Neuronal stem cell (in vitro differentiated cells): Measurements from ENCODE around the gene BTBD2.

Experiments
- DNase-seq: peaks from one replicate; pipeline ENCODE4 v3.0.0-alpha.2; 2013; ENCODE audit warnings: low spot score
- H2AFZ ChIP-seq: one replicate; pipeline ENCODE4 v1.6.1; 2013; ENCODE audit warnings: mild to moderate bottlenecking, low read length, inconsistent platforms
- H2AK5ac ChIP-seq: 2 replicates; pipeline ENCODE4 v1.6.1; 2013; ENCODE audit warnings: low read depth, mild to moderate bottlenecking, inconsistent platforms, low read length, moderate library complexity, mixed read lengths
- H2BK120ac ChIP-seq: 2 replicates; pipeline ENCODE4 v1.6.1; 2013; ENCODE audit warnings: low read depth, mild to moderate bottlenecking, inconsistent platforms, low read length, moderate library complexity, mixed read lengths
- H2BK12ac ChIP-seq: one replicate; pipeline ENCODE4 v1.6.1; 2013; ENCODE audit warnings: low read length, inconsistent platforms
- H2BK15ac ChIP-seq: 2 replicates; pipeline ENCODE4 v1.6.1; 2013; ENCODE audit warnings: mild to moderate bottlenecking, low read length, inconsistent platforms, mixed read lengths
- H2BK5ac ChIP-seq: one replicate; pipeline ENCODE4 v1.6.1; 2013; ENCODE audit warnings: inconsistent platforms, mild to moderate bottlenecking, low read length, moderate library complexity
- H3K14ac ChIP-seq: one replicate; pipeline ENCODE4 v1.6.1; 2013; ENCODE audit warnings: low read length, inconsistent platforms
- H3K18ac ChIP-seq: 2 replicates; pipeline ENCODE4 v1.6.1; 2013; ENCODE audit warnings: low read length, inconsistent platforms
- H3K23ac ChIP-seq: 2 replicates; pipeline ENCODE4 v1.6.1; 2013; ENCODE audit warnings: low read depth, mild to moderate bottlenecking, mixed read lengths, low read length, inconsistent platforms; ENCODE audit not compliant: poor library complexity
- H3K27ac ChIP-seq: replicated peaks from 3 replicates; pipeline ENCODE4 v1.5.1; 2013; ENCODE audit warnings: low read length, inconsistent platforms
- H3K27me3 ChIP-seq, 3 experiments: 2 replicates each; pipeline ENCODE4 v1.6.1; 2013; ENCODE audit warnings: low read length in 3 of 3, mild to moderate bottlenecking in 2 of 3, inconsistent platforms in 1 of 3, low read depth in 1 of 3, mixed read lengths in 1 of 3, moderate library complexity in 1 of 3; ENCODE audit not compliant: control insufficient read depth in 3 of 3, insufficient read depth in 3 of 3
- H3K36me3 ChIP-seq, 2 donors: replicated peaks in 1 of 2; 2 replicates each; pipeline ENCODE4 v1.6.1; 2013; ENCODE audit warnings: low read length in 2 of 2; ENCODE audit not compliant: control insufficient read depth in 2 of 2, insufficient read depth in 2 of 2
- H3K4ac ChIP-seq: 2 replicates; pipeline ENCODE4 v1.6.1; 2013; ENCODE audit warnings: inconsistent platforms, mild to moderate bottlenecking, low read length, moderate library complexity
- H3K4me1 ChIP-seq, 2 donors: 1 replicate in 1 of 2; 2 replicates in 1 of 2; pipeline ENCODE4 v1.6.1; 2013; ENCODE audit warnings: low read length in 2 of 2, low read depth in 1 of 2; ENCODE audit not compliant: control insufficient read depth in 2 of 2, insufficient read depth in 1 of 2
- H3K4me2 ChIP-seq: one replicate; pipeline ENCODE4 v1.6.1; 2013; ENCODE audit warnings: mild to moderate bottlenecking, low read length, inconsistent platforms; ENCODE audit not compliant: insufficient read depth, poor library complexity, severe bottlenecking
- H3K4me3 ChIP-seq, 2 donors: 2 replicates each; pipeline ENCODE4 v1.5.1; 2013; ENCODE audit warnings: low read length in 2 of 2, mild to moderate bottlenecking in 2 of 2, inconsistent platforms in 1 of 2, moderate library complexity in 1 of 2
- H3K79me1 ChIP-seq: one replicate; pipeline ENCODE4 v1.6.1; 2013; ENCODE audit warnings: low read depth, mild to moderate bottlenecking, inconsistent platforms, low read length, moderate library complexity
- H3K9ac ChIP-seq: one replicate; pipeline ENCODE4 v1.6.1; 2013; ENCODE audit warnings: mild to moderate bottlenecking, low read depth, low read length, inconsistent platforms; ENCODE audit not compliant: poor library complexity
- H3K9me3 ChIP-seq, 2 donors: replicated peaks in 1 of 2; 2 replicates each; pipeline versions ENCODE3 to v1.6.1; 2013; ENCODE audit warnings: low read length in 2 of 2, mild to moderate bottlenecking in 2 of 2, inconsistent platforms in 1 of 2, low read depth in 1 of 2, mixed read lengths in 1 of 2, moderate library complexity in 1 of 2; ENCODE audit not compliant: control insufficient read depth in 2 of 2, insufficient read depth in 1 of 2
- H4K8ac ChIP-seq: one replicate; pipeline ENCODE4 v1.6.1; 2013; ENCODE audit warnings: low read depth, mild to moderate bottlenecking, inconsistent platforms, low read length, moderate library complexity
- H4K91ac ChIP-seq: one replicate; pipeline ENCODE4 v1.6.1; 2013; ENCODE audit warnings: low read length, low read depth, mild to moderate bottlenecking, inconsistent platforms; ENCODE audit not compliant: poor library complexity
- WGBS, 2 donors: extraction: QIAGEN DNeasy Blood & Tissue Kit; methylation state at CpG; one replicate each; pipeline ENCODE4 v1.1.7; 2013; ENCODE audit warnings: missing lambda C conversion rate in 2 of 2, mixed read lengths in 1 of 2; ENCODE audit not compliant: insufficient read length in 2 of 2, insufficient replicate concordance in 1 of 2; ENCODE audit errors: extremely low coverage in 2 of 2; 5-methylcytosine and 5-hydroxymethylcytosine counted together

Gene BTBD2

GRCh38 chr19:2044709-2045500 lies 29.4 kb upstream of the BTBD2 start:
- no peak overlapping the region for H3K23ac ChIP-seq
- H3K9ac ChIP-seq: no peak overlapping the region
- no peak overlapping the region for H2AK5ac ChIP-seq
- H2AFZ ChIP-seq: no peak overlapping the region
- H3K79me1 ChIP-seq: peaks cover 61% of the 10 kb centered on the region
- peaks cover 48 to 84% of the 10 kb centered on the region in 2 donors for H3K36me3 ChIP-seq
- no peak overlapping the region for H2BK15ac ChIP-seq
- H2BK12ac ChIP-seq: no peak overlapping the region
- H3K27ac ChIP-seq: no peak overlapping the region
- H2BK5ac ChIP-seq: no peak overlapping the region
- no peak overlapping the region for H3K4me3 ChIP-seq
- H3K4me1 ChIP-seq: peaks cover 12 to 35% of the 10 kb centered on the region in 2 donors
- DNase-seq: no peak
- no peaks in the 10 kb centered on the region for H3K27me3 ChIP-seq
- H3K9me3 ChIP-seq: no peaks in the 10 kb centered on the region
- no CpG with 5 or more reads among the region's 18 CpGs for WGBS, 2 donors
- no peak overlapping the region for H3K4me2 ChIP-seq
- H2BK120ac ChIP-seq: no peak overlapping the region
- no peak overlapping the region for H3K14ac ChIP-seq
- no peak overlapping the region for H3K4ac ChIP-seq
- no peak overlapping the region for H4K8ac ChIP-seq
- H4K91ac ChIP-seq: no peak overlapping the region
- no peak overlapping the region for H3K18ac ChIP-seq

DNA sequence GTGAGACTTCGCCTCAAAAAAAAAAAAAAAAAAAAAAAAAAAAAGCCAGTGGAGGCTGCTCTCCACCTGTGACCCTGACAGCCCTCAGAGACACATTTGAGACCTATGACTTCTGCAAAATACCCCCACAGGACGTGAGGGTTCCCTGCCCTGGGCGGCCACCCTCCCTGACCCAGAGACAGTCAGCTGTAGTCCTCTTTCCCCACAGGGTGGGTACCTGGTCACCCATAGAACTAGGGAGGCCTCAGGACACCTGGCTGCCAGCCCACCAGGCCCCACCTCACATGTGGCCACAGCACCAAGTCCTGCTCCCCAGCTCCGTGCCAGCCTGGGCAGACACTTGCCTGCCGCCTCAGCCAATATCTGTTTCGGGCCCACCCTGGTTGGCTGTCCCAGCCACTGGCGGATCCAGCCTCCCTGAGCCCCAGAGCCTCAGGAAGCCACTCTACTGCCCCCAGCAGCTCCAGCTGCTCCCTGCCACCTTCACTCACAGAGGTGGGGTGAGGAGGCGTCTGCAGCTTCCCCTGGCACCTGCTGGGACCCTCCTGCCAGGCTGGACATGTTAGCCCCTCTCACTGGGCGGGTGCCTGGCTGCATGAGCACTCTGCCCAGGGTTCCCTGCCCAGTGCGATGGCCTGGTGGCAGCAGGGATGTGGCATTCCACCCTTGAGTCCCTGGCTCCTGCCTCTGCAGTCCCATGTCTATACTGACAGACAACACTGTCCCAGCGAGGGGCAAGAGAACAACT lies 28.6 kb upstream of the BTBD2 start:
- Histone ChIP-seq H3K4me2 (no peak overlapping the region), H2AK5ac (no peak overlapping the region), H2BK120ac (no peak overlapping the region), H3K9ac (no peak overlapping the region), H4K91ac (no peak overlapping the region), H3K4me1 (peaks cover 5 to 29% of the 10 kb centered on the region in 2 donors), H3K18ac (no peak overlapping the region), H2BK15ac (no peak overlapping the region), H2BK5ac (no peak overlapping the region), H3K4me3 (no peak overlapping the region), H3K14ac (no peak overlapping the region), H3K27me3 (no peaks in the 10 kb centered on the region), H3K79me1 (peaks cover 60% of the 10 kb centered on the region), H3K9me3 (no peaks in the 10 kb centered on the region), H3K27ac (no peak overlapping the region), H3K36me3 (peaks cover 50 to 91% of the 10 kb centered on the region in 2 donors), H3K23ac (peak overlapping the region; percentile 47), H2BK12ac (no peak overlapping the region), H4K8ac (no peak overlapping the region), H2AFZ (no peak overlapping the region), H3K4ac (no peak overlapping the region)
- no CpG with 5 or more reads among the region's 11 CpGs for WGBS, 2 donors
- no peak for DNase-seq

DNA sequence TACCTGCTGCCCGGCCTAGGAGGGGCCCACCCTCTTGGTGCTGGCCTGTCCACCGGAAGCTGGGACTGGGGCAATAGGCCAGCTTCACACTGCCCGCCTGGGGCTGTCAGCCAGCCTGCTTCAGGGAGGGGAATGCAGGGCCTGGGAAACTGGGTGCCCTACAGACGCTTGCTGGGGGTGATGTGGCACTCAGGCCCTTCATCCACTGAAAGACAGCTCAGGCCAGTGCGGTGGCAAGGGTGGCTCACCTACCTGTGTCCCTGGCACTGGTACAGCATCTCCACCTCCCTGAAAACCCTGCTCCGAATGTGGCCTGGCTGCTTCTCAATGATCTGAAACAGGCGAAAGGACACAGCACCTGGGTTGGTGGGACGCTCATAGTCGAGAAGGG lies 27.7 kb upstream of the BTBD2 start:
- H3K9ac ChIP-seq: peak overlapping the region; percentile 44
- no peak overlapping the region for H3K4me3 ChIP-seq
- H4K8ac ChIP-seq: no peak overlapping the region
- peaks cover 57% of the 10 kb centered on the region for H3K79me1 ChIP-seq
- H3K4ac ChIP-seq: peak overlapping the region; percentile 89
- no peak overlapping the region for H3K4me2 ChIP-seq
- peaks cover 52 to 91% of the 10 kb centered on the region in 2 donors for H3K36me3 ChIP-seq
- peak overlapping the region; percentile 52 for H3K23ac ChIP-seq
- peak overlapping the region; percentile 81 for H3K27ac ChIP-seq
- peak overlapping the region; percentile 74 for H3K18ac ChIP-seq
- H3K27me3 ChIP-seq: no peaks in the 10 kb centered on the region
- H2BK120ac ChIP-seq: peak overlapping the region; percentile 36
- H3K9me3 ChIP-seq: no peaks in the 10 kb centered on the region
- H2AFZ ChIP-seq: no peak overlapping the region
- peak overlapping the region; percentile 93 for H2BK12ac ChIP-seq
- no peak overlapping the region for H3K14ac ChIP-seq
- H2BK5ac ChIP-seq: peak overlapping the region; percentile 70
- peak overlapping the region; percentile 100 for H2AK5ac ChIP-seq
- peak overlapping the region; percentile 43 for H2BK15ac ChIP-seq
- H4K91ac ChIP-seq: no peak overlapping the region
- H3K4me1 ChIP-seq: peaks cover 0 to 24% of the 10 kb centered on the region in 2 donors
- no peak for DNase-seq
- WGBS, 2 donors: no CpG with 5 or more reads among the region's 9 CpGs
